GM18909 (cell line): Measurements from ENCODE around the gene MYL5.
"Not testable (repeated sequence)": the region's sequence is repeated elsewhere in the genome, so short reads cannot be mapped to it uniquely, and the experiment has no call there.

Source experiments
- ATAC-seq: cut with Tn5 transposase; IDR thresholded peaks from one replicate; pipeline ENCODE4 v1.9.1; 2021; ENCODE audit warnings: mild to moderate bottlenecking; ENCODE audit not compliant: unreplicated experiment, poor library complexity

Gene MYL5

DNA sequence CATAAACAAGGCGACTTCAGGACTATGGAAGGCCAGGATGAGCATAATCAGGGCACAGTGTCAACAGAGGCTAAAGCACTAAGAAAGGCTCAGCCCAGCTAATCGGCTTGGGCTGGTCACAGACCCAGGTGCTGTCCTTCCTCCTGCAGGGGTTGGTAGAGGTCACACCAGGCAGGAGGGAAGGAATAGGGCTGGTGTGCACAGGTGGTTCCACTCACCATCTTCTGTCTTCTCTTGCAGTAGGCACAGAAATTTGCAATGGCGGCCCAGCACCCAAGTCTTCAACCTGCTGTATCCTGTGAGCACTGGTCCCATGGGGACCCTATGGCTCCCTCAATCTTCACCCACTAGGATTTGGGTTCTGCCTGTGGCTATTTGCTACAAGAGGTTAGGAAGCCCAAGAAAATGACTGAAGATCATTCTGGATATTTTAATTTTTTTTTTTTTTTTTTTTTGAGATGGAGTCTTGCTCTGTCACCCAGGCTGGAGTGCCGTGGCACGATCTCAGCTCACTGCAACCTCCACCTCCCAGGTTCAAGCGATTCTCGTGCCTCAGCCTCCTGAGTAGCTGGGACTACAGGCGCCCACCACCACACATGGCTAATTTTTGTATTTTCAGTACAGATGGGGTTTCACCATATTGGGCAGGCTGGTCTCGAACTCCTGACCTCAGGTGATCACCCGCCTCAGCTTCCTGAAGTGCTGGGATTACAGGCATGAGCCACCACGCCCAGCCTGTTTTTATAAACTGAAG, 4.4 kb upstream of the MYL5 start:
- ATAC-seq: not testable (repeated sequence)

DNA sequence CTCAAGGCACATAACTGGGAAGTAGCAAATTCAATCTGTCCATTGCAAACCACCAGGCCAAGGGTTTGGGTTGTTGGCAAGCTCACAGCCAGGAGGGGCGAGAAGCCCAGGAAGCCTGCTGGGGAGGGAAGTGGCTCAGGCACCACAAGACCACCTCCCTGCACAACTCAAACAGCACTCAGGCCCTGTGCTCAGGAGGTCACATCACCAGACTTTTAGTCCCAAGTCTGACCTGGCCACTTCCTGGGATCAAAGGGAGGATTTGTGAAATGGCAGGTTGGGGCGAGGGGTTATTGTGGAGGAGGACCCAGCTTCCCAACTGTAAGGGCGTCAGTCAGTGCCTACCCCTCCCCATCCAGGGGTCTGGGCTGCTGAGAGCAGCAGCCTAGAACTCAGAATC, 2.6 kb upstream of the MYL5 start:
- ATAC-seq: no peak

DNA sequence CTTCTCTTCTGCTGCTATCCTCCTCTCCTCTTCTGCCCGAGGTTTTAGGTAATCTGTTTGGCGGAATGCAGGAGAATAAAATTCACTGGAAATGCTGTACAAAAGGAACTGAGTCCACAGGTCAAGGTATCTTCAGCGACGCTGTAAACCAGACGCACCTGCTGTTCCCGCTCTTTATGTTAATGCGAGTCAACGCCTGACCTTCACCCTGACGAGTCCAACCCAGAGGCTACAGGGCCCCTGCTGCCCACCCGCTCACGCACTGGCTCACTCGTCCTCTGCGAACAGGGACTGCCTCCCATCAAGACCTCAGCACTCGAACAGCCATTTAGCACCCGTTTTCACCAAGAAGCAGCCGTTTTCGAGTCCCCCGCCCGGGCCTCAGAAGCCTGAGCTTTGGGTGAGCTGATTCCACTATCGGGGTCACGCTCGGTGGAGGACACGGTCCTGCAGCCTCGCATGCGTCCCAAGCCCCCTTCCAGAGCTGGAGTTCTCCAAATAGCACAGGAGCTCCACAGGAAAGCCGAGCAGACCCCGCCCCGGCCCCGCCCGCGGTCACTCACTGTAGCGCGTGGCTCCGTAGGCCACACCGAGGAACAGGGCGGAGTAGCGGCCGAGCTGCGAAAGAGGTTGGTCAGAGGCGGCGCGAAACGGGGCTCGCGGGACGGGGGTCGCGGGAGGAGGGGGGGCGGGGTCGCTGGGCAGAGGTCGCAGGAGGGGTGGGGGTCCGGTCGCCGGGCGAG, 822 bp upstream of the MYL5 start:
- ATAC-seq: no peak

DNA sequence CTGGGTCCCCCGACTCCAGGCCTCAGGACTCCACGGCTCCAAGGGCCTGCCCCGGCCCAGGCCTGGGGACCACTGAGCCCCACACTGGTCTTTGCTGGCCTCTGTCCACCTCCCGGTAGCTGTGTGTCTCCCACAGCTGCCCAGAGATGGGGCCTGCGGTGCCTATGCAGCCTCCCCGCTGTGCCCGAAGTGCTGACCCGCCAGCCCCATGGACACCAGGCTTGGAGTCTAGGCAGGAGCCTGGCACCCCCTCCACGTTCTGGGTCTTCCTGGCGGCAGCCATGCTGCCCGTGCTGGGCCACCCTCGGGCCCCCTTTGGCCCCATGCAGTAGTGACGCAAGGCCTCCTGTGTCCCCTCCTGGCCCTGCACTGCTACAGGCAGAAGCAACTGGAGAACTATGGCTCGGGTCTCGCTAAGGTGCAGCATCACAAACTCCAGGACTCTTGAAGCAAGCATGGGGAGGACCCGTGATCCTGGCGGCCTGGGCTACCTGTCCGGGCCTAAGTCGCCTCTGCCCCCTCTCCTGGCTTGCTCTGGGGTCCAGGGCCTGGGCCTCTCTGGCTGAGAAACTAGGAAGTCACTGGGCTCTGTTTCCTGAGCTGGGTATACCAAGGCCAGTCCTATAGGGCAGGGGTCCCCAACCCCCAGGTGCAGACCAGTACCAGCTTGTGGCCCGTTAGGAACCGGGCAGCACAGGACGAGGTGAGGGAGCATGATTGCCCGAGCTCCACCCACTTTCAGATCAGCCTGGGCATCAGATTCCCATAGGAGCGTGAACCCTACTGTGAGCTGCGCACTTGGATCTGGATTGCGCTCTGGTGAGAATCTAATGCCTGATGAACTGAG, 917 bp downstream of the MYL5 start:
- peak; percentile 4 for ATAC-seq

DNA sequence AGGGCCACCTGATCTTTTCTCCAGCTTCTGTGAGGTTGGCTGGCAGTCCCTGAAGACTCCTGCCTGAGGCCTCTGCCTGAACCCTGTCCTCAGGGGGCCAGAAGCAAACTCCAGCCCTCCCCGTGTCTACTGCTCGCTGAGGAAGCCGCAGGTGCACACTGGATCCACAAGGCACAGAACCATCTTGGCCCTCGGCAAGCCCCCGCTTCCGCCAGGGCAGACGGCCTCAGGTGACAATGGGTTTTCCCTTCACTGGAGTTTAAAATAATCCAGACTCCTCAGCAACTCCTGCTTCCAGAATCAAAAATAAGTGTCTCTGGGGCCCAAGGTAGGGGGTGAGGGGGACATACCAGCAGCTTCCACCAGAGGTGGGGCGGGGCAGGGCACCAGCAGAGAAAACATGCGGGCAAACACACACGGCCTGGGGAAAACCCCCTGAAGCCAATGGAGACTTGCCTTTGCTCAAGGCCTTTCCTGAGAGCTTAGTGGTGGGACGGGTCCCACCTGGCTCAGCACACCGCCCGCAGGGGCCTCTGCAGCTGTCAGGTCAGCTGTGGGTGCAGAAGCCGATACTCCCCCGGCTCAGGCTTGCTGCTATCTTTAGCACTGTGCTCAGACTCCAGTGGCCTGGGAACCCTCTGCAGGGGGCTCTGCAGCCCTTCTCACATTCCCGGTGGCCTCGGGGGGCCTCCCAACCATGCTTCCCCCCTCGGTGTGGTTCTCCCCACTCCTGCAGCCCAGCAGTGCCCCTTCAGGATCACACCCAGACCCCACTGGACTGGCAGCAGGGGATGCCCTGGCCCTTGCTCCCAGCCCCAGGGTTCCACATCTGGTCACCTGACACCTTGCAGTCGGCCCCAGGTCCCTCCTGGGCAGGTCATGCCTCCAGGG, 1.9 kb downstream of the MYL5 start:
- ATAC-seq: peak; percentile 34

DNA sequence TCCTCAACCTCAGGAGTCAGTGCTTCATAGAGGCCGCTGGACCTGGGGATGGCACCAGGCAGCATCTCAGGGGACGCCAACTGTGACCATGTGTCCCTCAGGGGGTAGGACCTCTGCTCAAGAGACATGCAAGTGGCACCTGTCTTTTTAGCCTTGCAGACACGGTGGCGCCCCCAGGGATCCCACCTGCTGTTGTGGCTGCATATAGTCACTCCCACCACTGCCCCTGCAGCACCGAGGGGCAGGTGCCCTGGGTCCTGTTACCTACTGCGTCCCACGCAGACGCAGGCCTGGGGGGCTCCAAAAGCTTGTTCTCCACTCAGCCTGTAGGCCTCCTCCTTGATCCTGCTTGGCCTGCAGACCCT, 2.5 kb downstream of the MYL5 start:
- no peak for ATAC-seq

DNA sequence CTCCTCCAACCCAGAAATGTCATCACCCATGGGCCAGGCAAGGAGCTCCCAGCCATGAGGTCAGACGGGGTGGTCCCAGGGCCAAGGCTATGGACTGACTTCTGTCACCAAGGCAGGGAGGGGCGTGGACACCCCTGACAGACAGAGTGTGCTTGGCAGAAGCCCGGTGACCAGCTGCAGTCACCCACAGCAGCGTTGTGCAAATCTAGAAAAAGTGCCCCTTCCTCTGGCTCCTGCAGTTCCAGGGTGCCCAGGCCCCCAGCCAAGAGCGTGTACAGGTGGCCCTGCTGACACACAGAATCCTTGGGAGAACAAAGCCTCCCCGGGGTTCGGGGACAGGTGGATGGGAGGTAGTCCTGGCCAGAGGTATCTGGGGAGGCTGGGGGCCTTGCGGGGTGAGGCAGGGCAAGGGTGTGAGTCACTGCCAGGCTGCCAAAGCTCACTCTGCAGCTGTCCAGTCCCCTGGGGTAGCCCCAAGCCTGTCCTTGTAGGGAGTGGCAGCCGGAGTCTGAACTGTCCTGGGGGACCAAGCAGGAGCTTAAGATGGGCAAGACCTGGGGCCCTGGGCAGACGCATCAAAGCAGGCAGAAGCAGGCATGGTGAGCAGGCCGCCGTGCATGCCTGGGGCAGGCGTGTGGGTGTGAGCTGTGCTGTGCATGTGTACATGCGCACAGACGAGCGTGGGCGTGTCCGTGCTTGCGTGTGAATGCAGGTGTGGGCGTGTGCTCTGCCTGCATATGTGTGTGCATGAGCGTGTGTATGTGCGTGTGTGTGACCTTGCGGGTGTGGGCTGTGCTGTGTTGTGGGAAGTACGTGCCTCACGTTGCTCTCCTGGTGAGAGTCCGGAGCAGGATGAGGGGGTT, 3.3 kb downstream of the MYL5 start:
- ATAC-seq: no peak

DNA sequence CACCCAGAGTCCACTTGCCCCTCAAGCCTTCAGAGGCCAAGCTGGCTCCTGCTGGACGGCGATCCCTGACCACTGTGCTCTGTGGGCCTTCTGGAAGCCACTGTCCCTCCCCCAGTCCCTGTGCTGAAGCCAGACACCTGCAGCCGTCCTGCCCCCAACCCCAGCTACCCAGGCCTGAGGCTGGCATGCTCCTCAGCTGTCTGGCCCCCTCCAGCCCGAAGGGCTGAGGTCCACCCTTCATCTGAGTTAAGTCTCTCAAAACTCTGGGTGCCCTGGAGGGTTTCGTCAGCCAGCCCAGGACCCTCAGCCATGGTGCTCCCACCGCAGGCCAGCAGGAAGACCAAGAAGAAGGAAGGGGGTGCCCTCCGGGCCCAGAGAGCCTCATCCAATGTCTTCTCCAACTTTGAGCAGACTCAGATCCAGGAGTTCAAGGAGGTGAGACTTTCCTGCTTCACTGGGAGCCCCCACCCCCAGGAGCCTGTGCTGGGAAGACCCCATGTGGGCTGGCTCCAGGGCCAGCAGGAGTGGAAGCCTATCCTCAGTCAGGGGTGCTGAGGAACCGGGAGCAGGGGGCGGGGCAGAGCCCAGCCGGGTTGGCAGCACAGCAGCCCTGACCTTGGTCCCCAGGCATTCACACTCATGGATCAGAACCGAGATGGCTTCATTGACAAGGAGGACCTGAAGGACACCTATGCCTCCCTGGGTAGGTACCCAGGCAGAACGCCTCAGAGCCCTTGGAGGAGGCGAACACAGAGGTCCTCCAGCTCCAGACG, 4.2 kb downstream of the MYL5 start:
- ATAC-seq: no peak

DNA sequence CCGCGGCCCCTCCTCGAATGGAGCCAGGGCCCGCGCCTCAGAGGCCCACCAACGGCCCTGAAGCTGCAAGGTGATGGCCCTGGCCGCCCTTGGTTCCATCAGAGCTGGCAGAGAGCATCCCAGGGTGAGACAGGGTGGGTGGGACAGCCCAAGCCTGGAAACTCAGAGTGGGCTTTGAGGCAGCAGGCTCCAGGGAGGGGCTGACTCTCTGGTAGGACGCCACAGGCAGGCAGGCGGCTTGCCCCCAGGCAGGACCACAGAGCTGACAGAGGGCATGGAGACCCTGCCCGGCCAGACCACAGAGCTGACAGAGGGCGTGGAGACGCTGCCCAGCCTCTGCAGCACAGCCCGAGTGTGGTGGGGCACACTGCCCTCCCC, 4.8 kb downstream of the MYL5 start:
- no peak for ATAC-seq

DNA sequence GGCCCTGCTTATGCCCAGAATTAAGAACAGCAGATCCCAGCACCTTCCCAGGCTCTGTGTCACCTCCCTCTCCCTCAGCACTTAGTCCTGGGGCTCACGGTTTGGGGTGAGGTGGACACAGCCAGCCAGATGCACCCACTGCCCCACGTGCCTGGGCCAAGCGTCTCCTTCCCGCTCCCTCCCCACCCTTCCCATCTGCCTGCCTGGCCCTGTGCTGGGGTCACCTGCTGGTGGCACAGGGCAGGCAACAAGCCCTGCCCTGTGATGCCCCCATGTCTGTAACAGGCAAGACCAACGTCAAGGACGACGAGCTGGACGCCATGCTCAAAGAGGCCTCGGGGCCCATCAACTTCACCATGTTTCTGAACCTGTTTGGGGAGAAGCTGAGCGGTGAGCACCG, 5.3 kb downstream of the MYL5 start:
- no peak for ATAC-seq

DNA sequence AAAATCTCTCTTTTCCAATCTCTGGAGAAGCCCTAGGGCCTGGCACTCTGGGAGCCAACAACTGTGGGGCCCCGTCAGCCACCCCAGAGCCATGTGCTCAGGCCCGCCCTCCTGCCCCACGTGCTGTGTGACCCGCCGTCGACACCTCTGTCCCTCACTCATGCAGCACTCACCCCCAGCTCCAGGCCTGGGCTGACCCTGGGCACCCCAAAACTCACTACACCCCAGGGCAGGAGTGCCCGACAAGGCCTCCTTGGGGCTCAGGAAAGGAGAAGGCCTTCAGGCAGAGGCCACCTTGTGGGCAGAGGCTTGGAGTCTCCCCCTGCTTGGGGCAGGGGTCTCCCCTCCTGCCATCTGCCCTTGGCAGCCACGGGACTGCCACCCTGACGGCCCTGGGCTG, 5.7 kb downstream of the MYL5 start:
- no peak for ATAC-seq

DNA sequence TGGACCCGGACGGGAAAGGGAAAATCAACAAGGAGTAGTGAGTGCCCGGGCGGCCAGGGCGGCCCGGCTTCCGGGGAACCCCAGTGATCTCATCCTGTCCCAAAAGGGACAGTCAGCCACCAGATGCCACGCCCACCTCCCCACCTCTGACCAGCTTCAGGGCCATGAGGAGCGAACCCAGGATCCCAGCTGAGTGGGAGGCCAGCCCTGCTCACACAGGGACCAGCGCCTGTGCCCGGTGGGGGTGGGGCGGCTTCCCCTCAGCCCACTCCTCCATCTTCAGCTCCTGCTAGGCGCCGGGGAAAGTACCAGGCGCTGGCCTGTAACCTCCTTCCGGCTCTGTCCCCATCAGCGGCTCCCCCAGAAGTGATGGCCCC, 6.2 kb downstream of the MYL5 start:
- no peak for ATAC-seq

DNA sequence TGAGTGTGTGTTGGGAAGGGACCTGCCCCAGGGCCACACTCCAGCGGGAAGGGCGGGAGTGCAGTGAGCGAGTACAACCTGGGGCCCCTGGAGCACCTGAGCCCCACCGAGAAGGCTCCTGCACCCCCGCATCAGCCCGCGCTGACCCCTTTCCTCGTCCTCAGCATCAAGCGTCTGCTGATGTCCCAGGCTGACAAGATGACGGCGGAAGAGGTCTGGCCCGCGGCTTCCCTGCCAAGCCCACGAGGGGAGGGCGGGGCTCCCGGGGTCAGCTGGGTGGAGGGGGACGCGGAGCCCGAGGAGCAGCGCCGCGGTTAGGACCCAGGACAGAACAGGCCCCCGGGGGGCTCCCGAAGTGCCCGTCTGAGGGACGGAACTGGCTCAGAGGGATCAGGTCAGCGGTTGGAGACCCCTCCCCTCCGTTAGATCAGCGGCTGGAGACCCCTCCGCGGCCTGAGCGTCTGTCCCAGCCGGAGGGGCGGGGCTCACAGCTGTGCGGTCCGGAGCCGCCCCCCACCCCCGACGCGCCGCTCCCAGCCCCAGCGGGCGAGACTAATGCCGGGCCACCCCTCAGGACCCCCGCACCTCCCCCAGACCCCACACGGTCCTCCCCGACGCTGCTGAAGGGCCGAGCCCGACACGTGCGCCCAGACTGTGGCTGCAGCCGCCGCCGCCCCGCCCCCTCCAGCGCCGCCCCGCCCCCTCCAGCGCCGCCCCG, 6.7 kb downstream of the MYL5 start:
- no peak for ATAC-seq

DNA sequence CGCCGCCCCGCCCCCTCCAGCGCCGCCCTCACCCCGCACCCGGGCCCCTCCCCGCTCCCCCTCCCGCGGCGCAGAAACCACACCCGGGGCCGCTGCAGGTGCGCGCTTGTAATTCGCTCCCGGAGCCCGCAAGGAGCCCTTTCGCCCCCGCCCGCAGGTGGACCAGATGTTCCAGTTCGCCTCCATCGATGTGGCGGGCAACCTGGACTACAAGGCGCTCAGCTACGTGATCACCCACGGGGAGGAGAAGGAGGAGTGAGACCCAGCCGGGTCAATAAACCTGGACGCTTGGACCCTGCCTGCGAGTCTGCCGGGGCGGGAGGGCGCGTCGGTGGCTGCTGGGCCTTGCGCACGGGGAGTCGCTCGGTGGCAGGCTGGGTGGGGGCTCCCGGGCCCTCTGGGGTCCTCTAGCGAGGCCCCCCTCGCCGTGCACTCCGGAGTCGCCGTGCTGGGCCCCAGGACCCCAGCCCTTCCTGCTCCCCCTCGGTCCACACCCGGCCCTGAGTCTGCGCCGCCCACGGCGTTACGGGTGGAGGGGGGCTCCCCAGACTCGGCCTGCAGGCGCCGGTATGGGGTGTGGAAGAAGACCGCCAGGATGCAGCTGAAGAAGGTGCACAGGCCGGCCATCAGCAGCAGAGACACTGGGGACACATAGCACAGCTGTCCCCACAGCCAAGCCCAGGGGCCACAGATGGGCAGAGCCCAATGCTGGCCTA, 7.6 kb downstream of the MYL5 start:
- no peak for ATAC-seq

DNA sequence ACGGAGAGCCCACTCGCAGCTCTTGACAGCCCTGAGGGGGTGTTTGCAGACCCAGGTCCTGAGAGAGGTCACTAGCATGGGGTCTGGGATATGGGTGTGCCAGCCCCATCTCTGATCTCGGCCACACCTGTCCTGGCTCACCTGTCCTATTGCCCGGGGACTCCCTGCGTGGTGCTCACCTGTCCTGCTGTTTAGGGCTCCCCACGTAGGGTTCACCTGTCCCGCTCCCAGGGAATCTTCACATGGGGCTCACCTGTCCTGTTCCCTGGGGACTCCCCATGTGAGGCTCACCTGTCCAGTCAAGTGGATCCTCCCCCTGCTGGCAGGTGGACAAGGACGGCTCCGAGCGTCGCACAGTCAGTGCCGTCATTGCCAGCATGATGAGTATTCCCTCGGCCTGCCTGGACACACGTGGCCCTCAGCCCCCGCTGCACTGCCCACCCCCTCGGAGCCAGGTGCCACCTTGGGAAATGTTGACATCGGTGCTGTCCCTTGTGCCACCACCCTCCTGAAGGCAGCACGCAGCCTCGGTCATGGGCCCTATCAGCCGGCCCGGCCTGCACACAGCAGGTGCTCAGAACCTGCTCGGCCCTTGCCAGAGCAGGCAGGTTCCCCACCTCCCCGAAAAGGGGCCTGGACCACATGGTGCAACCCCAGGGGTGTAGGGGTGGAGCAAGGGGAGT, 8.3 kb downstream of the MYL5 start:
- ATAC-seq: no peak

DNA sequence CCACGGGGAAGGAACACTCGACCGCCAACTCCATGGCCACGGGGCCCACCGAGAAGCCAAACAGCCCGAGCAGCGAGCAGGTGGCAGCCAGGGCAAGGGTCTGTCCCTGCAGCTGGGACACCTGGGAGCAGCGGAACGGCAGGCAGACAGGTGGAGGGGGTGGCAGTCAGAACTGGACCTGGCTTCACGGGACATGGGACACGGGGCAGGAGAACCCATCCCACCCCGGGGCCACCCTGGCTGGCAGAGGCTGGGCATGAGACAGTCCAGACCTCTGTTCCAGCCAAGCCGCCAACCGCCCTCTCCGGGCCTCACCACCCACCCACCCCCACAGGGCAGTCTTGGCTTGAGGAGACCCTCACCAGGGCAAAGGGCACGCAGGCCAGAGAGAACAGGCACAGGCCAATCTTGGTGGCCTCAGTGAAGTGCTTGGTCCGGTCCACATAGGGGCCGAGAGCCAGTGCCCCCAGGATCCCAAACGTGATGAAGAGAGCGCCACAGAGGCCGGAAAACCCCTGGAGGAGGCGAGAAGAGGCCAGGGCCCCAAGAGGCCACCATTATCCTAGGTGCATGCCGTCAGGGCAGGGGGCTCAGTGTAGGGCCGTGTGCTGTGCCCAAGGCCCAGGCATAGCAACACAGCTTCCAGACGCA, 9.0 kb downstream of the MYL5 start:
- no peak for ATAC-seq
